GM19240 (cell line): ENCODE data around the gene KIF9.
A peak's percentile ranks its signal among the peaks of the same experiment; 100 is the strongest.
"Not testable (repeated sequence)": the region's sequence is repeated elsewhere in the genome, so short reads cannot be mapped to it uniquely, and the experiment has no call there.

Source experiments
- DNase-seq: peaks from one replicate; pipeline ENCODE4 v3.0.0; 2011; ENCODE audit warnings: low spot score; ENCODE audit not compliant: insufficient read length

The KIF9 gene, protein sequence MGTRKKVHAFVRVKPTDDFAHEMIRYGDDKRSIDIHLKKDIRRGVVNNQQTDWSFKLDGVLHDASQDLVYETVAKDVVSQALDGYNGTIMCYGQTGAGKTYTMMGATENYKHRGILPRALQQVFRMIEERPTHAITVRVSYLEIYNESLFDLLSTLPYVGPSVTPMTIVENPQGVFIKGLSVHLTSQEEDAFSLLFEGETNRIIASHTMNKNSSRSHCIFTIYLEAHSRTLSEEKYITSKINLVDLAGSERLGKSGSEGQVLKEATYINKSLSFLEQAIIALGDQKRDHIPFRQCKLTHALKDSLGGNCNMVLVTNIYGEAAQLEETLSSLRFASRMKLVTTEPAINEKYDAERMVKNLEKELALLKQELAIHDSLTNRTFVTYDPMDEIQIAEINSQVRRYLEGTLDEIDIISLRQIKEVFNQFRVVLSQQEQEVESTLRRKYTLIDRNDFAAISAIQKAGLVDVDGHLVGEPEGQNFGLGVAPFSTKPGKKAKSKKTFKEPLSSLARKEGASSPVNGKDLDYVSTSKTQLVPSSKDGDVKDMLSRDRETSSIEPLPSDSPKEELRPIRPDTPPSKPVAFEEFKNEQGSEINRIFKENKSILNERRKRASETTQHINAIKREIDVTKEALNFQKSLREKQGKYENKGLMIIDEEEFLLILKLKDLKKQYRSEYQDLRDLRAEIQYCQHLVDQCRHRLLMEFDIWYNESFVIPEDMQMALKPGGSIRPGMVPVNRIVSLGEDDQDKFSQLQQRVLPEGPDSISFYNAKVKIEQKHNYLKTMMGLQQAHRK

GRCh38 chr3:47282424-47283192 is at the start of gene KIF9, which contains the start of gene KLHL18:
TSS of gene KIF9 (minus strand) at chr3:47282799. CDS start at chr3:47277374, 5,425 bp downstream.
TSS of gene KLHL18 (plus strand) at chr3:47282944. CDS start at chr3:47282966, 22 bp downstream.
- peak; percentile 91 for DNase-seq

GRCh38 chr3:47324278-47324865 is 41.8 kb upstream of the KIF9 start:
- DNase-seq = peak; percentile 52

- no peak for DNase-seq
Observed at GRCh38 chr3:47323431-47324277, 41.1 kb upstream of the KIF9 start.

DNA sequence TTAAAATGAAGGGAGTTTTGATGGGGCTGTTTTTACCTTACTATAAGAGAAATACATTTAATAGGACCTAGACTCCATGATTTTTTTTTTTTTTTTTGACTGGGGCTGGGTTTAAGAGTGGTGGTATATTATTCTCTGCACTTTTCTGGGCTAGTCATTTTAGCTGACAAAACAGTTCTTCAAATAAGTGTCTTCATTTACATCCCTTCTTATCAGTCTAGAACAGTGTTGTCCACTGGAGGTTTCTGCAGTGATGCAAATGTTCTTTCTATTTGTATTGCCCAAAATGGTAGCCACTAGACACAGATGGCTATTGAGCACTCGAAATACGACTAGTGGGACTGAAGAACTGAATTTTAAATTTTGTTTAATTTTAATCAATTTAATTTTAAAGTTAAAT is 37.4 kb upstream of the KIF9 start:
- DNase-seq = no peak

- no peak for DNase-seq
Observed at GRCh38 chr3:47318916-47319315, 36.3 kb upstream of the KIF9 start.

GRCh38 chr3:47316151-47316550 is 33.6 kb upstream of the KIF9 start:
- DNase-seq = not testable (repeated sequence)

- DNase-seq = no peak
Observed at GRCh38 chr3:47315069-47315647, 32.6 kb upstream of the KIF9 start.

DNA sequence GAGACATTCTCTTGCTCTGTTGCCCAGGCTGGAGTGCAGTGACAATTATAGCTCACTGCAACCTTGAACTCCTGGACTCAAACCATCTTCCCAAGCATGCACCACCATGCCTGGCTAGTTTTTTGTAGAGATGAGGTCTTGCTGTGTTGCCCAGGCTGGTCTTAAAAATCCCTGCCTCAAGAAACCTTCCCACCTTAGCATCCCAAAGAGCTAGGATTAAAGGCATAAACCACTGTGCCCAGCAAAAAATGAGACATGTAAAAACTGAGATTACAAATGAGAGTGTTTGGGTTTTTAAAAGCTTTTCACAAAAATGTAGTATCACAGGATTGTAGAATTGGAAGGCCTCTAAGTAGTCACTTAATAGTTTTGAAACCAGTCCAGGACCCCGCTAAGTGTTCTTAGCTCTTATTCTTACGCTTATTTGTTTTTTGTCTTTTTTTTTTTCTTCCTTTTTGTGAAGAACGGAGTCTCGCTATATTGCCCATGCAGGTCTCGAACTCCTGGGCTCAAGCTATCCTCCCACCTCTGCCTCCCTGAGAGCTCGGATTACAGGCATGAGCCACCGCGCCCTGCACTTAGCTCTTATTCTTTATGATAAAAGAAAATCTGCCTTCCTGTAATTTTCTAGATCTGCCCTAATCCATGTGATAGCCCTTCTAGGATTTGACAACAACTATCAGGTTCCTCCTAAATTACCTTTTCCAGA is 31.6 kb upstream of the KIF9 start:
- DNase-seq = no peak

- DNase-seq = no peak
Observed at GRCh38 chr3:47313341-47314055, 30.9 kb upstream of the KIF9 start.

GRCh38 chr3:47310391-47310790 is 27.8 kb upstream of the KIF9 start:
- no peak for DNase-seq

- DNase-seq = not testable (repeated sequence)
Observed at GRCh38 chr3:47309231-47309630, 26.6 kb upstream of the KIF9 start.

DNA sequence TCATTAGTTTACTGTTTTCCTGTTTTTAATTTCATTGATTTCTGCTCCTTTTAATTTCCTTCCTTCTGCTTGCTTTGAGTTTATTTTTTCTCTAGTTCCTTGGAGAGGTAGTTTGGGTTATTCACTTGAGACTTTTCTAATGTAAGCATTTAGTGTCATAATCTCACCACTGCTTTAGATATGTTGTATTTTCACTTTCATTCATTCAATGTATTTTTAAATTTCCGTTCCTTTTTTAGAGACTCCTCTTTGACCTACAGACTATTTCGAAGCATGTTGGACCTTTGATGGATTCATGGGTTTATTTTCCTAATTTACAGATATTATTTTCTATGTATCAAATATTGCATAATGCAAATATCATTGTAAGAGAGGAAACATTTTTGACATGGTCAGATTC is 23.4 kb upstream of the KIF9 start:
- no peak for DNase-seq

DNA sequence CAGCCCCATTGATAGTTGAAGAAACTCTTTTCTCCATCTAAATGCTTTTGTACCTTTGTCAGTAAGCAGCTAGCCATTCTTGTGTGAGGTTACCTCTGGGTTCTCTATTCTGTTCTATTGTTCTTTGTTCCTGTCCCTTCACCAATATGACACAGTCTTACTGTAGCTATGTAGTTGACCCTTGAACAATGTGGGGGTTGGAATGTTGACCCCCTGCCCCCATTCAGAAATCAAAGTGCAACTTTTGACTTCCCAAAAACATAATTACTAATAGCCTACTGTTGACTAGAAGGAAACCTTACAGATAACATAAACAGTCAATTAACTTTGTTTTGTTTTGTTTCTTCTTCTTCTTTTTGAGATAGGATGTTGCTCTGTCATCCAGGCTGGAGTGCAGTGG is 18.9 kb upstream of the KIF9 start:
- no peak for DNase-seq

GRCh38 chr3:47299381-47300318 is 17.1 kb upstream of the KIF9 start:
- DNase-seq = no peak

DNA sequence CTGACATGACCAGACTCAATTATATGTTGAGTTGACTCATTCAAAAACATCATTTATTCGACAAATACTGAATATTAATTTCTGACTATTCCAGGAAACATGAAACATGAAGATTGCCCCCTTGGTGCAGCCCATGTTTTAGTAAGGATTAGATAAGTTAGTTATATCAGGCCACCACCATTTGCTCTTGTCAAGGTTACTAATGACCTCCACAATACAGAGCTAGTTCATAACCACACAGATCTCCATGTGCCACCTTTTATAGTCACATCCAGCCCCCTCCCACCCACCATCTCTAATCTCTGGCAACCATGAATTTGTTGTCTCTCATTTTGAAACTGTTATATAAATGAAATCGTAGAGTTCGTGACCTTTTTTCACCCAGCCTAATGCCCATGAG is 15.8 kb upstream of the KIF9 start:
- DNase-seq = no peak

DNA sequence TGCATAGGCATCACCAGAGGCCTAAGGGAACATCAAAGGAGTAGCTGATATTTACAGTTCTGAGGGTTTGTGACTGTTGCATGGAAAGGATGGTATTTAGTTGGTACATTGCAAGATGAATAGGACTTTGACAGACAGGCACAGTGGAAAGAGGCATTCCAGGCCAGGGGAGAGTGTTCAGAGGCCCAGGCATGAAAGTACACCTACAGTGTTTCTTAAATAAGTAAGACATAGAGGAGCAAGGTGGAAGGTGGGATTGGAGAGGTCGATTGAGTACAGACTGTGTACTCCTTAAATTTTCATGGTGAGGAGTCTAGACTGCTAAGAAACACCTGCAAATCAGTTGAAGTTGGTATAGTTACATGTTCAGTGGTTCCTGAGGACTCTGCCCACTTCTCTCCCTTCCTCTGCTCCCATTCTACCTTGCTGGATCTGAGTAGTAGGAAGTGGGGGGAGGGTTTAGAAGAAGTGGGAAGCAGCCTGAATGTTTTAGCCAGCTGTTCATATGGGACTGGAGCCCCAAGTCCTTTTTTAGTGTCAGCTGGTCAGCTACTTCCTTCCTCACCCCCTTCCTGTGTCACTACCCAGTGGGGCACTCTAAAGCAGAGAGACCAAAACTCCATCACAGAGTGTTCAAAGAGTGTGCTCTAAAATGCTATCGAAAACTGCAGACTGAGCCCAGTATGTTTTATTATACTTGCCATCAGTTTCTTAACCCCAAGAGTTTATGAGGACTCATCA is 14.1 kb upstream of the KIF9 start:
- DNase-seq = no peak

DNA sequence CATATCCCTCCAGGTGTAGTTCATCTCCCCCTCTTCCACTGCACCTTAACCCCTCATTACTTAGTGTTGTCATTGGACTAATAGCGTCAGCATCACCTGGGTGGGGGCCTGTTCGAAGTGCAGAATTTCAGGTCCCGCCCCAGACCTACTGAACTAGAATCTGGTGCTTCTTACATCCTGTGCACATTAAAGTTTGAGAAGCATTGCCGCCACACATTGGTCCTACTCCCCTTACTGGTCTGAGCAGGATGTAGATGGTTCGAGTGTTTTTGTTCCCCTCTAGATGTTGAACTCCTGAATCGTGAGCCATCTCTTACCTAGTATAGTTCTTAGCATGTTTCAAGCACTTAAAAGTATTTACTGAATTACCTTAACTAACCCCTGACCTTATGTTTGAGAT is 13.4 kb upstream of the KIF9 start:
- no peak for DNase-seq
